ENCODE data around the gene CUL1.

DNA sequence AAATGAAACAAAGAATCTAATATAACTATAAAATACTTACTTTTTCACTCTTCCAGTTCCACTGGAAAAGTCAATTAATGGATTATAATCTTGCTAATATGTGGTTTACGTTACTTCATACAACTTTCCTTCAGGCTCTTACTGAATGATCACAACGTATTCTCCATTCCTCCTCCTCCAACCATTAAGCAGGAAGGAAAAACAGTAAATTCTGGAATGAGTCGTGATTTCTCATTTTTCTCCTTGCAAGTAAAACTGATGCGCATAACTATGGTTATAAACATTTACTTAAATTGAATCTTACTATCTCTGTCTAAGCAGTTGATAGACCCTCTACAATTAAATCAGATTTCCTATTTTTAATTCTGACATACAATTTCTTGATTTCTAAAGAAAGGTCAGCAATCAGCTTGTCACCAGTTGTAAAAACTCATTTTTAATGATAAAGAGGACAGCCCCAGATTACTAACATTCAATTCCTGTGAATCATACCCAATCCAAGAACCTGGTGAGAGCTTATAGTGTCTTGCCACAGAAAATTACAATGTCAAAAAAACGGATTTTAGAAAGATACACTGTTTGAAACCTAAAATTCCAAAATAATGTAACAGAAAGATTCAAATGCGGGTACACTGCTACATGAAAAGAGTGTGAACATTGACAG lies 121.1 kb downstream of the CUL1 start:
- TF ChIP-seq RAD21 (IDR thresholded peaks at IDR 0.05; ENCODE audit: low read depth) (no peak), EP300 (IDR thresholded peaks at IDR 0.05; ENCODE audit: borderline replicate concordance) (no peak), CEBPB (IDR thresholded peaks at IDR 0.05) (no peak), CREB1 (IDR thresholded peaks at IDR 0.05; ENCODE audit: low read depth) (no peak), ZBTB7A (IDR thresholded peaks at IDR 0.05; ENCODE audit: low read depth) (no peak), FOXM1 (IDR thresholded peaks at IDR 0.05; ENCODE audit: borderline replicate concordance, low read depth) (no peak), YY1 (IDR thresholded peaks at IDR 0.05; ENCODE audit: low read depth) (no peak)
